MM.1S (cell line): Measurements from ENCODE around the gene NCAPH2.
"Not testable (repeated sequence)": the region's sequence is repeated elsewhere in the genome, so short reads cannot be mapped to it uniquely, and the experiment has no call there.

Experiments
- DNase-seq: peaks from one replicate; pipeline ENCODE4 v3.0.0-alpha.2; 2015
- H2AFZ ChIP-seq: fragments of 300-600 bp; sonication (generic); 2 replicates; pipeline ENCODE4 v1.6.0; 2016; ENCODE audit warnings: antibody characterized with exemption, low read length
- H3F3A ChIP-seq: fragments of 300-600 bp; sonication (generic); 2 replicates; pipeline ENCODE4 v1.6.1; 2016; ENCODE audit warnings: mild to moderate bottlenecking, antibody characterized with exemption, low read length, moderate library complexity, mixed read lengths; ENCODE audit not compliant: insufficient read depth
- H3K27ac ChIP-seq: fragments of 300-600 bp; sonication (generic); 2 replicates; pipeline ENCODE4 v1.5.1; 2016; ENCODE audit warnings: mild to moderate bottlenecking, low read length
- H3K27me3 ChIP-seq: fragments of 300-600 bp; sonication (generic); replicated peaks from 2 replicates; pipeline ENCODE4 v1.6.0; 2016; ENCODE audit warnings: low read length; ENCODE audit not compliant: insufficient read depth
- H3K36me3 ChIP-seq: fragments of 300-600 bp; sonication (generic); replicated peaks from 2 replicates; pipeline ENCODE4 v1.6.1; 2016; ENCODE audit warnings: mild to moderate bottlenecking, low read length, mixed read lengths; ENCODE audit not compliant: insufficient read depth
- H3K4me1 ChIP-seq: fragments of 300-600 bp; sonication (generic); 2 replicates; pipeline ENCODE4 v1.6.1; 2016; ENCODE audit warnings: low read length, mixed read lengths
- H3K4me2 ChIP-seq: fragments of 300-600 bp; sonication (generic); 2 replicates; pipeline ENCODE4 v1.6.0; 2016; ENCODE audit warnings: low read depth, low read length
- H3K4me3 ChIP-seq: fragments of 300-600 bp; sonication (generic); 2 replicates; pipeline ENCODE4 v1.5.1; 2016; ENCODE audit warnings: low read length, mixed read lengths
- H3K79me2 ChIP-seq: fragments of 300-600 bp; sonication (generic); 2 replicates; pipeline ENCODE4 v1.6.1; 2016; ENCODE audit warnings: mixed run types, low read length, mixed read lengths
- H3K9ac ChIP-seq: fragments of 300-600 bp; sonication (generic); 2 replicates; pipeline ENCODE4 v1.6.1; 2016; ENCODE audit warnings: low read length, mixed read lengths
- H3K9me2 ChIP-seq: fragments of 300-600 bp; sonication (generic); replicated peaks from 2 replicates; pipeline ENCODE4 v1.6.1; 2016; ENCODE audit warnings: mild to moderate bottlenecking, low read length, mixed read lengths; ENCODE audit not compliant: insufficient read depth
- H3K9me3 ChIP-seq: fragments of 300-600 bp; sonication (generic); replicated peaks from 2 replicates; pipeline ENCODE4 v1.6.1; 2016; ENCODE audit warnings: mild to moderate bottlenecking, low read length, mixed read lengths; ENCODE audit not compliant: insufficient read depth
- H4K20me1 ChIP-seq: fragments of 300-600 bp; sonication (generic); 2 replicates; pipeline ENCODE4 v1.6.1; 2016; ENCODE audit warnings: mild to moderate bottlenecking, low read length, moderate library complexity, mixed read lengths; ENCODE audit not compliant: insufficient read depth
- EZH2 ChIP-seq: fragments of 300-600 bp; sonication (generic); optimal IDR thresholded peaks from 2 replicates; pipeline ENCODE3; 2017; ENCODE audit warnings: low read depth, mild to moderate bottlenecking, antibody characterized with exemption, low read length, mixed read lengths
- EZH2phosphoT487 ChIP-seq: fragments of 300-600 bp; sonication (generic); IDR thresholded peaks from 2 replicates; pipeline ENCODE4 v1.6.1; 2018; ENCODE audit warnings: antibody characterized with exemption, low read length
- TF ChIP-seq, protein P1 (sequence below): fragments of 300-600 bp; sonication (generic); IDR thresholded peaks from 2 replicates; pipeline ENCODE4 v1.5.1; 2016; ENCODE audit warnings: antibody characterized with exemption, low read length, mixed read lengths

NCAPH2 gene

DNA sequence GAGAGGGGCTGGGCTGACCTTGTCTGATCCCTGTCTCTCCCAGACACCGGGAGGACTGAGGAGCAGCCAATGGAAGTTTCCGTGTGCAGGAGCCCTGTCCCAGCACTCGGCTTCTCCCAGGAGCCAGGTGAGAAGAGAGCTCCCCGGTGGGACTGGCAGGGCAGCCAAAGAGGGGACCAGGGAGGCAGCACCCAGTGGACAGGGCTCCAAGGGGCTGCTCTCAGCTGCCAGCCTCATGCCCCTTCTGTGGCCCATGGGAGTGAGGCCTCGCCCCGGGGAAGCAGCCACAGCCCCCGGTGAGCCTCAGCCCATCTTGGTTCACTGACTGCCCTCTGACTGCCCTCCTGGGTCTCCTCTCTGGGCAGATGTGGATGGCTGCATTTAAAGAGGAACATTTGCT is 10.6 kb downstream of the NCAPH2 start:
- Histone ChIP-seq H3K36me3 (0 out of 2 replicates have a peak, but pooled peaks cover 3% of the 10 kb centered on the region), H3F3A (no peaks in the 10 kb centered on the region; the same call in 1 of the 2 replicates), H3K27ac (no peak overlapping the region), H3K9ac (no peak overlapping the region), H3K9me2 (no peaks in the 10 kb centered on the region), H2AFZ (no peak overlapping the region), H3K4me1 (0 out of 2 replicates have a peak, but pooled peaks cover 4% of the 10 kb centered on the region), H3K4me3 (no peak overlapping the region), H3K79me2 (peaks cover 63% of the 10 kb centered on the region), H4K20me1 (peaks cover 7% of the 10 kb centered on the region; the same call in 1 of the 2 replicates), H3K9me3 (no peaks in the 10 kb centered on the region), H3K27me3 (no peaks in the 10 kb centered on the region), H3K4me2 (no peak overlapping the region)
- TF ChIP-seq EZH2phosphoT487 (no peak), EZH2 (no peak)
- TF ChIP-seq, protein P1, sequence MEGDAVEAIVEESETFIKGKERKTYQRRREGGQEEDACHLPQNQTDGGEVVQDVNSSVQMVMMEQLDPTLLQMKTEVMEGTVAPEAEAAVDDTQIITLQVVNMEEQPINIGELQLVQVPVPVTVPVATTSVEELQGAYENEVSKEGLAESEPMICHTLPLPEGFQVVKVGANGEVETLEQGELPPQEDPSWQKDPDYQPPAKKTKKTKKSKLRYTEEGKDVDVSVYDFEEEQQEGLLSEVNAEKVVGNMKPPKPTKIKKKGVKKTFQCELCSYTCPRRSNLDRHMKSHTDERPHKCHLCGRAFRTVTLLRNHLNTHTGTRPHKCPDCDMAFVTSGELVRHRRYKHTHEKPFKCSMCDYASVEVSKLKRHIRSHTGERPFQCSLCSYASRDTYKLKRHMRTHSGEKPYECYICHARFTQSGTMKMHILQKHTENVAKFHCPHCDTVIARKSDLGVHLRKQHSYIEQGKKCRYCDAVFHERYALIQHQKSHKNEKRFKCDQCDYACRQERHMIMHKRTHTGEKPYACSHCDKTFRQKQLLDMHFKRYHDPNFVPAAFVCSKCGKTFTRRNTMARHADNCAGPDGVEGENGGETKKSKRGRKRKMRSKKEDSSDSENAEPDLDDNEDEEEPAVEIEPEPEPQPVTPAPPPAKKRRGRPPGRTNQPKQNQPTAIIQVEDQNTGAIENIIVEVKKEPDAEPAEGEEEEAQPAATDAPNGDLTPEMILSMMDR = no peak
- DNase-seq = no peak

DNA sequence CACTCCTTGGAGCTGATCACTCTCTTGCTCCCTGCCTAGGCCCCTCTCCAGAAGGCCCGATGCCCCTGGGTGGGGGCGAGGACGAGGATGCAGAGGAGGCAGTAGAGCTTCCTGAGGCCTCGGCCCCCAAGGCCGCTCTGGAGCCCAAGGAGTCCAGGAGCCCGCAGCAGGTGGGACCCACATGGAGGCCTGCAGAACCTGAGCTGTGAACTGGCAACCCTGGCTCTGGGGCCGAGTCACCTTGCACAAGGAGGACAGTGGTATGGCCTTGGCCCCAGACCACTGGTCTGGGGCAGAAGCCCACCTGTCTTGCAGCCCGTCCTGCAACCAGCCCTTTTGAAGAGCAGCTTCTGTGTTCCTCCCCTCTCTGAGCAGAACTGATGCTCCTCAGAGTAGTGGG is 11.1 kb downstream of the NCAPH2 start:
- Histone ChIP-seq H3K9me2 (no peaks in the 10 kb centered on the region), H3K27ac (no peak overlapping the region), H3K36me3 (0 out of 2 replicates have a peak, but pooled peaks cover 3% of the 10 kb centered on the region), H3F3A (peaks cover 3% of the 10 kb centered on the region; the same call in 1 of the 2 replicates), H3K9ac (no peak overlapping the region), H4K20me1 (peaks cover 6% of the 10 kb centered on the region; the same call in 1 of the 2 replicates), H3K4me2 (no peak overlapping the region), H3K27me3 (no peaks in the 10 kb centered on the region), H3K4me3 (no peak overlapping the region), H3K79me2 (peaks cover 63% of the 10 kb centered on the region), H2AFZ (no peak overlapping the region), H3K4me1 (peaks cover 10% of the 10 kb centered on the region), H3K9me3 (no peaks in the 10 kb centered on the region)
- DNase-seq = no peak
- TF ChIP-seq, protein P1 = no peak
- TF ChIP-seq EZH2phosphoT487 (no peak), EZH2 (no peak)

DNA sequence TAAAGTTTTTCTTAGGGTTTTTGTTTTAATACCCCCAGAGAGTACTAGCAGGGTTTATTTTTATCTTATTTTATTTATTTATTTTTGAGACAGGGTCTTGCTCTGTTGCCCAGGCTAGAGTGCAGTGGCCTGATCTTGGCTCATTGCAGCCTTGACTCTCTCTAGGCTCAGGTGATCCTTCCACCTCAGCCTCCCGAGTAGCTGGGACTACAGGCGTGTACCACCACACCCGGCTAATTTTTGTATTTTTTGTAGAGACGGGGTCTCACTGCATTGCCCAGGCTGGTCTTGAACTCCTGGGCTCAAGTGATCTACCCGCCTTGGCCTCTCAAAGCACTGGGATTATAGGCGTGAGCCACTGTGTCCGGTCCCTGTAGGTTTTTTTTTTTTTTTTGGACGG is 12.2 kb downstream of the NCAPH2 start:
- H3K27me3 ChIP-seq, DNase-seq, H3K36me3 ChIP-seq, H3K4me3 ChIP-seq, H3K27ac ChIP-seq, H3K4me2 ChIP-seq, H3K9me3 ChIP-seq, H2AFZ ChIP-seq, H4K20me1 ChIP-seq, H3K9ac ChIP-seq, H3K9me2 ChIP-seq: not testable (repeated sequence)
- peaks cover 63% of the 10 kb centered on the region for H3K79me2 ChIP-seq
- peaks cover 14% of the 10 kb centered on the region for H3K4me1 ChIP-seq
- H3F3A ChIP-seq = peaks cover 10% of the 10 kb centered on the region; the same call in 1 of the 2 replicates

DNA sequence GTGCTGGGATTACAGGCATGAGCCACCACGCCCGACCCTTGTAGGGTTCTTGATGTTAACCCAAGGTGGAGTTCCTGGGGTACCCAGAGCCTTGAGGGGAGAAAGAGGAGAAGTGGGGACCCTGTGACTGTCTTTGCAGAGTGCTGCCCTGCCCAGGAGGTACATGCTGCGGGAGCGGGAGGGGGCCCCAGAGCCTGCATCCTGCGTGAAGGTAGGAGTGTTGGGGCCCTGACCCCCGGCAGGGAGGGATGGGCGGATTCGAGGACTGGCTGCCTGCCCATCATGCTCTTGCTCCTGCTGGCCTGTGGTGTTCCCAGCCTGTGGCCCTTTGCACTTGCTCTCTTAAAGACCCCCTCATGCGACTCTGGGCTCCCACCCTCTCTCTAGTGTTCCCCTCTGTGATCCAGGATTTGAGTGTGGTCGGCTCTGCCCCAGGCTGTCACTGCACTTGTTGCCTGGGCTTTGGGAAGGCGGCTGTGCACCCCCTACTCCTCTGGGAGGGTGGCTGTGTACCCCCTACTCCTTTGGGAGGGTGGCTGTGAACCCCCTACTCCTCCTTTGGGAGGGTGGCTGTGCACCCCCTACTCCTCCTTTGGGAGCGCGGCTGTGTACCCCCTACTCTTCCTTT is 12.9 kb downstream of the NCAPH2 start:
- Histone ChIP-seq H3K4me2 (no peak overlapping the region), H3K27ac (no peak overlapping the region), H3K27me3 (no peaks in the 10 kb centered on the region), H3K9ac (no peak overlapping the region), H3K9me2 (no peaks in the 10 kb centered on the region), H3K9me3 (no peaks in the 10 kb centered on the region), H3F3A (peaks cover 11% of the 10 kb centered on the region; the same call in 1 of the 2 replicates), H2AFZ (no peak overlapping the region), H3K79me2 (peaks cover 58% of the 10 kb centered on the region), H4K20me1 (no peaks in the 10 kb centered on the region), H3K36me3 (0 out of 2 replicates have a peak, but pooled peaks cover 3% of the 10 kb centered on the region), H3K4me3 (no peak overlapping the region), H3K4me1 (peaks cover 14% of the 10 kb centered on the region)
- TF ChIP-seq, protein P1 = no peak
- no peak for TF ChIP-seq EZH2phosphoT487
- no peak for TF ChIP-seq EZH2
- DNase-seq = no peak
